Body of pancreas (tissue), 4 donors: ENCODE results near the gene ZNF592. TPM values are rescaled to one million over a fixed set of nuclear protein-coding genes. Genes with fewer than 3 reads are reported as not detected.

ENCODE experiments used
- ATAC-seq: fragments of 150-250 bp; one replicate; pipeline ENCODE4 v1.9.1; 2016
- DNase-seq, 4 donors: peaks; one replicate each; pipeline ENCODE4 v3.0.0-alpha.2; 2019
- H3K27ac ChIP-seq, 4 donors: fragments of 200-600 bp; sonication (generic); 1 replicate in 3 of 4; 2 replicates in 1 of 4; pipeline versions ENCODE4 v1.5.1 to v1.6.1; 2016 to 2019; ENCODE audit warnings: mild to moderate bottlenecking in 1 of 4, mixed read lengths in 1 of 4, moderate library complexity in 1 of 4
- H3K27me3 ChIP-seq, 2 donors: fragments of 200-600 bp; sonication (generic); one replicate each; pipeline ENCODE4 v1.6.0; 2016; ENCODE audit warnings: mild to moderate bottlenecking in 1 of 2
- H3K36me3 ChIP-seq, 2 donors: fragments of 200-600 bp; sonication (generic); replicated peaks in 1 of 2; 2 replicates each; pipeline ENCODE4 v1.5.1; 2016; ENCODE audit warnings: low read depth in 2 of 2; ENCODE audit not compliant: insufficient read depth in 1 of 2
- H3K4me1 ChIP-seq: fragments of 200-600 bp; sonication (generic); one replicate; pipeline ENCODE4 v1.6.0; 2016
- H3K4me3 ChIP-seq, 2 donors: fragments of 200-600 bp; sonication (generic); 1 replicate in 1 of 2; 2 replicates in 1 of 2; pipeline ENCODE4 v1.5.1; 2016 to 2019
- H3K9me3 ChIP-seq, 3 donors: fragments of 200-600 bp; sonication (generic); 1 replicate in 2 of 3; 2 replicates in 1 of 3; pipeline ENCODE4 v1.5.1; 2016
- POLR2A ChIP-seq, 3 donors: fragments of 450-650 bp; IDR thresholded peaks; one replicate each; pipeline ENCODE4 v1.6.1; 2016; ENCODE audit warnings: antibody characterized with exemption in 3 of 3, mild to moderate bottlenecking in 2 of 3
- WGBS, 2 donors: methylation state at CpG; one replicate each; pipeline ENCODE4 v1.1.5; 2017; 5-methylcytosine and 5-hydroxymethylcytosine counted together
- intact Hi-C: fragments of 100-400 bp; cut with DNase I; formaldehyde crosslinking; loops from one replicate; pipeline ENCODE4 v1.15.1; 2023
- total RNA-seq, 2 donors: library from RNA; depleted of rRNA; stranded (reverse); fragments of >200 nt; gene quantifications; one replicate each; pipeline ENCODE4 v1.1.0, GENCODE V29; 2016
- TF ChIP-seq, protein P1 (sequence below), 7 experiments: fragments of 450-650 bp in 4 of 7; fragments of 200-600 bp in 3 of 7; sonication (generic) in 3 of 7; IDR thresholded peaks; one replicate each; pipeline ENCODE4 v1.5.1; 2016 to 2019; ENCODE audit warnings: antibody characterized with exemption in 7 of 7

ZNF592 gene
- total RNA-seq, 2 donors from 2014 or later: 14.3 to 20.8 TPM

DNA sequence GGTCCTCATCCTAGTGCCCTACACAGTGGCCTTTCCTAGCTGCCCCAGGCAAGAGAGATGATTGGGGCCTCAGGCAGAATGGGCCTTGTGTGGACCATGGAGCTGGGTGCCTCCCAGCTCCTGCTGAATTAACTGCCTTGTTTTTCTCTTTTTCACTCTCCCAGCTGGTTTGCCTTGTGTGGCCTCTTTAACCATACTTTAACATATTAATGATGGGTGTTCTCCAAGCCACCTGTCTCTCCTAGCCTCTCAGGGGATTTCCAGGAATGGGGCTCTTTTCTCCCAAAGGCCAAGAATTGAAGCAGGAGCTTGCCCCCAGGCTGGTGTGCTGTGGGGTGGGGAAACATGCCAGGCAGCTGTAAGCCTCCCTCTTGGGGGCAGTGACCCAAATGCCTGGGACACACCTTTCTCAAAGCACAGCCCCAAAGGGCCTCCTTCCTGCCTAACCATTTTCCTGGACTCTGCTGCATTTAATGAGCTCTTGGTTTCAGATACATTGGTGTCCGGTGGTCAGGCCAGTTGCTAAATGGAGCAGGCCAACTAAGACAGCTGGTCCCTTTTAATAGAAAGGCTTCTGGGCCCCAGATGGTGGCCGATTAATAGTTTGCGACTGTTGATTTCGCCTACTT is 74.4 kb downstream of the ZNF592 start:
- ATAC-seq (no peak), DNase-seq (no peak)
- Histone ChIP-seq H3K27me3 (no peaks in the 10 kb centered on the region), H3K9me3 (no peaks in the 10 kb centered on the region), H3K4me3 (no peak overlapping the region), H3K27ac (no peak overlapping the region), H3K36me3 (no peaks in the 10 kb centered on the region), H3K4me1 (peaks cover 33% of the 10 kb centered on the region)
- intact Hi-C loops: no loop called here
- 85 to 89% methylated on average over 4 of the region's 4 CpGs for WGBS, 2 donors
- TF ChIP-seq POLR2A (IDR thresholded peaks at IDR 0.05): no peak
- TF ChIP-seq, protein P1, sequence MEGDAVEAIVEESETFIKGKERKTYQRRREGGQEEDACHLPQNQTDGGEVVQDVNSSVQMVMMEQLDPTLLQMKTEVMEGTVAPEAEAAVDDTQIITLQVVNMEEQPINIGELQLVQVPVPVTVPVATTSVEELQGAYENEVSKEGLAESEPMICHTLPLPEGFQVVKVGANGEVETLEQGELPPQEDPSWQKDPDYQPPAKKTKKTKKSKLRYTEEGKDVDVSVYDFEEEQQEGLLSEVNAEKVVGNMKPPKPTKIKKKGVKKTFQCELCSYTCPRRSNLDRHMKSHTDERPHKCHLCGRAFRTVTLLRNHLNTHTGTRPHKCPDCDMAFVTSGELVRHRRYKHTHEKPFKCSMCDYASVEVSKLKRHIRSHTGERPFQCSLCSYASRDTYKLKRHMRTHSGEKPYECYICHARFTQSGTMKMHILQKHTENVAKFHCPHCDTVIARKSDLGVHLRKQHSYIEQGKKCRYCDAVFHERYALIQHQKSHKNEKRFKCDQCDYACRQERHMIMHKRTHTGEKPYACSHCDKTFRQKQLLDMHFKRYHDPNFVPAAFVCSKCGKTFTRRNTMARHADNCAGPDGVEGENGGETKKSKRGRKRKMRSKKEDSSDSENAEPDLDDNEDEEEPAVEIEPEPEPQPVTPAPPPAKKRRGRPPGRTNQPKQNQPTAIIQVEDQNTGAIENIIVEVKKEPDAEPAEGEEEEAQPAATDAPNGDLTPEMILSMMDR (IDR thresholded peaks at IDR 0.05): no peak

DNA sequence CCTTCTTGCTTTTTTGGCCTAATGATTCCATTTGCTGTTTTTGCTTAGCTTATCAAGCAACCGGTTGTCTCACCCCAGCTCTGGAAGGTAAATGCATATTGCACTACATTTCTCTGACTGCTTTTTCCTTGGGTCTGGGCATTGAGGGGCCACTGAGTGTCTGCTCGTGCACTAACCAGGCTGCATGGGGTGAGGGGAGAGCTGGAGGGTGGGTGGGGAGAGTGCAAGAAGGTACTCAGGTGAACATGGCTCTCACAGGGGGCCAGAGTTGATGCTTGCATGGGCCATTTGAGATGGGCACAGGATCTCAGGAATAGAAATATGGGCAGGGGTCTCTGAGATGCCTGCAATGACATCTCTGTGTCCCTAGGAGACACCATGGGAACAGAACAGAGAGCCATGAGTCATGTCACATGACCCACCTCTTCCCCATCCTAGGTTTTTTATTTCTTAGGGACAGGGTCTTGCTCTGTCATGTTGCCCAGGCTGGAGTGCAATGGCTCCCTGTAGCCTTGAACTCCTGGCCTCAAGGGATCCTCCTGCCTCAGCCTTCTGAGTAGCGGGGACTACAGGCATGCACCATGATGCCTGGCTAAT is 75.0 kb downstream of the ZNF592 start:
- intact Hi-C loops: no loop called here
- H3K36me3 ChIP-seq: no peaks in the 10 kb centered on the region
- no peaks in the 10 kb centered on the region for H3K9me3 ChIP-seq
- no peak overlapping the region for H3K27ac ChIP-seq
- ATAC-seq (no peak), DNase-seq (no peak)
- no peak overlapping the region for H3K4me3 ChIP-seq
- H3K4me1 ChIP-seq: peaks cover 32% of the 10 kb centered on the region
- no peak for TF ChIP-seq POLR2A (IDR thresholded peaks at IDR 0.05)
- TF ChIP-seq, protein P1 (IDR thresholded peaks at IDR 0.05): no peak
- WGBS, 2 donors: 89 to 93% methylated on average over 3 of the region's 3 CpGs
- no peaks in the 10 kb centered on the region for H3K27me3 ChIP-seq

DNA sequence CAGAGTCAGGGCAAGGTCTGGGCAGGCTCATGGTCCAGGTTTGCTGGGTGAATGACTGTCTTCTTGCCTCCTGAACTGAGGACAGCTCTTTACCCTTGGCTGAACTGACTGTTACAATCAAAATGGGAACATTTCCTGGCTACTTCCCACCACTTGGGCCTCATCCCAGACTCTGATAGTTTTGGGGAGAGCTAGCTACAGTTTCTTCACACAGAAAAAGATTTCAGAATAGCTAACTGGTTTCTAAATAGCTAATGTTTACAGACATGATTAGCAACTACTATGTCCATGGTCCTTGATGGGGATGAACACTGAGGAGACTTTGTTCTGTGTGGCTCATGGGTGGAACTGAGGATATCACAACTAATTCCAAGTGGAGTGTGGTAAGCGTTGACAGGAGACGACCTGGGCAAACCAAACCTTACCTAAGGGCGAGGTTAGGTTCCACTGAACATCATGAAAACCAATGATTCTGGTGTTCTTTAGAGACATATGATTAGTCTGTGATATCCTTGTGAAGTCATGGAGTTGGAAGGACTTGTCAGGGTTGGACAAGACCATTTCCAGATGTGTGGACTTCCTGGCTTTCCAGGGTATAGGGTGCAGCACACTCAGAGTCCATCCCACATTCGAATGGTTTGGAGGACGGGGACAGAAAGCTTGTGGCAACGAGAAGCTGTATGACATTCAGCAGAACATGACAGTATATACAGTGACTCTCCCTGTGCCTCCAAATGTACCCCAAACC is 76.0 kb downstream of the ZNF592 start:
- WGBS, 2 donors: 82 to 83% methylated on average over 6 of the region's 6 CpGs
- ATAC-seq (no peak), DNase-seq (peak in 1 of 4 donors; percentile 34)

DNA sequence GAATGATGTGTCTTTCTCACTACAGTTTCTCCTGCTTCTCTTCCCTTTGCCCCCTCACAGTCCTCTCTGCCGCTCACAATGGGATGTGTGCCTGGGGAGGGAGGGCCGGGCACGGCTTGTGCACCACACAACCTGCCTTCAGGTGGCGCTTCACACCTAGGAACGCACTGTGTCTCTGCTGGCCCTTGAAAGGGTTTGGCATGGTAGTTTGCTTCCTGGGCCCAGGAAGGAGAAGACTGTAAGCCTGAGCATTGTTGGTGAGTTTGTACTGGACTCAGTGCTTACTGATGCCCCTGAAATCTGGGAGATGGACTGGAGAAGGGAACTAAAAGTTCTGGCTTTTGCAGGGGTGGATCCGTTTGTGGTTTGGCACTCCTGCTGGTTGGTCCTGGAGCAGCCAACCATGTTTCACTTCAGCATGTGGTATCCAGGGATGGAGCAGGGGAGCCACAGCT is 78.0 kb downstream of the ZNF592 start:
- ATAC-seq (peak; percentile 81), DNase-seq (peak; percentile 73 to 84 (median 76))
- H3K9me3 ChIP-seq: no peaks in the 10 kb centered on the region
- H3K4me3 ChIP-seq: no peak overlapping the region
- intact Hi-C loops: no loop called here
- H3K36me3 ChIP-seq: no peaks in the 10 kb centered on the region
- H3K27me3 ChIP-seq: no peaks in the 10 kb centered on the region
- TF ChIP-seq POLR2A (IDR thresholded peaks at IDR 0.05): no peak
- TF ChIP-seq, protein P1 (IDR thresholded peaks at IDR 0.05): peak; percentile 36 to 89 (median 71)
- peaks cover 19% of the 10 kb centered on the region for H3K4me1 ChIP-seq
- 35 to 54% methylated on average over 5 to 6 of the region's 6 CpGs for WGBS, 2 donors
- peak overlapping the region in 1 of 4 donors; percentile 1 for H3K27ac ChIP-seq

More for the DNA sequence above, 76.0 kb downstream of the ZNF592 start:
- H3K4me3 ChIP-seq: no peak overlapping the region
- no peaks in the 10 kb centered on the region for H3K27me3 ChIP-seq
- intact Hi-C loops: no loop called here
- TF ChIP-seq POLR2A (IDR thresholded peaks at IDR 0.05): no peak
- TF ChIP-seq, protein P1 (IDR thresholded peaks at IDR 0.05): no peak
- no peaks in the 10 kb centered on the region for H3K9me3 ChIP-seq
- H3K4me1 ChIP-seq: peaks cover 25% of the 10 kb centered on the region
- H3K36me3 ChIP-seq: no peaks in the 10 kb centered on the region
- no peak overlapping the region for H3K27ac ChIP-seq
